Activated CD8-positive, alpha-beta T cell treated with anti-CD3 and anti-CD28 coated beads for 36 hours (primary cell): ENCODE measurements around the gene PPFIBP1. TPM values are rescaled to one million over a fixed set of nuclear protein-coding genes. Genes with fewer than 3 reads are reported as not detected.

Source experiments
- ATAC-seq: fragments of 200-7000 bp; cut with Tn5 transposase; one replicate; pipeline ENCODE4 v1.10.0; 2021; ENCODE audit warnings: mild to moderate bottlenecking, moderate library complexity
- CTCF ChIA-PET: fragments of 350-600 bp; sonication (Branson Sonifier 250); formaldehyde crosslinking; loops from one replicate; lab custom pipeline; 2021; ENCODE audit warnings: antibody characterized with exemption; lab: Charles Lee
- POLR2A ChIA-PET: fragments of 350-600 bp; sonication (Branson Sonifier 250); formaldehyde crosslinking; loops from one replicate; lab custom pipeline; 2021; ENCODE audit warnings: antibody characterized with exemption; lab: Charles Lee
- DNase-seq: peaks from one replicate; pipeline ENCODE4 v3.0.0-alpha.2; 2020
- H3K27ac Mint-ChIP-seq: one replicate; pipeline ENCODE4 v1.8.0; 2021; ENCODE audit warnings: mild to moderate bottlenecking, mixed read lengths
- H3K27me3 Mint-ChIP-seq: one replicate; pipeline ENCODE4 v1.8.0; 2021; ENCODE audit warnings: mixed read lengths
- H3K36me3 Mint-ChIP-seq: one replicate; pipeline ENCODE4 v1.8.0; 2021; ENCODE audit warnings: low read depth, mixed read lengths
- H3K4me1 Mint-ChIP-seq: one replicate; pipeline ENCODE4 v1.8.0; 2021; ENCODE audit warnings: low read depth, mixed read lengths
- H3K4me3 Mint-ChIP-seq: one replicate; pipeline ENCODE4 v1.8.0; 2021; ENCODE audit warnings: mild to moderate bottlenecking, moderate library complexity, mixed read lengths
- H3K9me3 Mint-ChIP-seq: one replicate; pipeline ENCODE4 v1.8.0; 2021; ENCODE audit warnings: mixed read lengths
- CTCF ChIP-seq: fragments of 200-600 bp; IDR thresholded peaks from one replicate; pipeline ENCODE4 v1.8.0; 2022; ENCODE audit warnings: antibody characterized with exemption, mild to moderate bottlenecking
- intact Hi-C: fragments of 100-400 bp; cut with micrococcal nuclease; formaldehyde crosslinking; loops from one replicate; pipeline ENCODE4 v1.10.0; 2022
- total RNA-seq, 2 experiments: library from RNA; stranded (reverse); gene quantifications; one replicate each; pipeline ENCODE4 v1.2.3, GENCODE V29; 2021

PPFIBP1 gene
- total RNA-seq, 2 experiments from 2014 or later: 6.6 to 8.8 TPM

GRCh38 chr12:27644158-27644845 is 120.3 kb downstream of the PPFIBP1 start:
- DNase-seq (no peak), ATAC-seq (no peak)
- Mint-ChIP-seq H3K4me1 (no peaks in the 10 kb centered on the region), H3K9me3 (no peaks in the 10 kb centered on the region), H3K27me3 (no peaks in the 10 kb centered on the region), H3K27ac (no peak overlapping the region), H3K36me3 (no peaks in the 10 kb centered on the region), H3K4me3 (no peak overlapping the region)
- ChIA-PET POLR2A (no interaction called here), CTCF (no interaction called here)
- intact Hi-C loops: loop anchor here (5.0 kb wide), 1 partner anchor 312 kb away; the partner anchor contains the start of gene BMAL2
- no peak for TF ChIP-seq CTCF

GRCh38 chr12:27645671-27646070 is 121.7 kb downstream of the PPFIBP1 start:
- POLR2A ChIA-PET: no interaction called here
- ATAC-seq (no peak), DNase-seq (no peak)
- Mint-ChIP-seq H3K36me3 (no peaks in the 10 kb centered on the region), H3K4me3 (no peak overlapping the region), H3K4me1 (no peaks in the 10 kb centered on the region), H3K27me3 (no peaks in the 10 kb centered on the region), H3K9me3 (no peaks in the 10 kb centered on the region), H3K27ac (no peak overlapping the region)
- CTCF ChIA-PET: interaction anchor here (0.9 kb wide), 1 partner anchor 221 kb away, joined by 3 read pairs; no protein-coding TSS in a partner anchor
- intact Hi-C loops: no loop called here
- TF ChIP-seq CTCF: no peak

- DNase-seq (no peak), ATAC-seq (no peak)
- Mint-ChIP-seq H3K4me1 (no peaks in the 10 kb centered on the region), H3K27ac (no peak overlapping the region), H3K36me3 (no peaks in the 10 kb centered on the region), H3K27me3 (no peaks in the 10 kb centered on the region), H3K4me3 (no peak overlapping the region), H3K9me3 (no peaks in the 10 kb centered on the region)
- CTCF ChIA-PET: no interaction called here
- TF ChIP-seq CTCF: no peak
- intact Hi-C loops: no loop called here
- POLR2A ChIA-PET: no interaction called here
Observed at GRCh38 chr12:27646149-27646548, 122.1 kb downstream of the PPFIBP1 start.

GRCh38 chr12:27650011-27650410 is 126.0 kb downstream of the PPFIBP1 start:
- DNase-seq: no peak
- Mint-ChIP-seq H3K36me3 (no peaks in the 10 kb centered on the region), H3K9me3 (no peaks in the 10 kb centered on the region), H3K27me3 (peaks cover 1% of the 10 kb centered on the region), H3K4me3 (no peak overlapping the region), H3K27ac (no peak overlapping the region), H3K4me1 (peaks cover 2% of the 10 kb centered on the region)
- ChIA-PET POLR2A (interaction anchor here (0.7 kb wide), 1 partner anchor 386 kb away, joined by 4 read pairs; no protein-coding TSS in a partner anchor), CTCF (interaction anchor here (1.2 to 1.7 kb wide), 4 partner anchors 9 to 214 kb away, joined by 4 to 5 read pairs (median 5); no protein-coding TSS in a partner anchor)
- no peak for TF ChIP-seq CTCF
- ATAC-seq: no peak
- intact Hi-C loops: no loop called here

GRCh38 chr12:27651201-27651600 is 127.2 kb downstream of the PPFIBP1 start:
- ATAC-seq (no peak), DNase-seq (no peak)
- Mint-ChIP-seq H3K9me3 (no peaks in the 10 kb centered on the region), H3K27me3 (peaks cover 1% of the 10 kb centered on the region), H3K4me3 (no peak overlapping the region), H3K36me3 (no peaks in the 10 kb centered on the region), H3K27ac (no peak overlapping the region), H3K4me1 (peaks cover 2% of the 10 kb centered on the region)
- intact Hi-C loops: no loop called here
- ChIA-PET CTCF (interaction anchor here (1.1 to 1.7 kb wide), 5 partner anchors 8 to 267 kb away, joined by 3 to 5 read pairs (median 4); no protein-coding TSS in a partner anchor), POLR2A (no interaction called here)
- TF ChIP-seq CTCF: no peak
